T-cell (primary cell): ENCODE results near the gene OR14J1. TPM values are rescaled to one million over a fixed set of nuclear protein-coding genes. Genes with fewer than 3 reads are reported as not detected.
"Not testable (repeated sequence)": the region's sequence is repeated elsewhere in the genome, so short reads cannot be mapped to it uniquely, and the experiment has no call there.

Experiments
- ATAC-seq, 4 experiments: fragments of 200-7000 bp in 3 of 4; fragments of 150-1000 bp in 1 of 4; cut with Tn5 transposase; replicated peaks in 1 of 4; 1 replicate in 3 of 4; 2 replicates in 1 of 4; pipeline ENCODE4 v1.10.0; 2021; ENCODE audit warnings: moderate library complexity in 3 of 4, mild to moderate bottlenecking in 2 of 4, moderate number of reproducible peaks in 1 of 4
- CTCF ChIA-PET, 2 donors: fragments of 300-600 bp; sonication (Branson Sonifier 250); formaldehyde crosslinking; loops; one replicate each; lab custom pipeline; 2022; ENCODE audit warnings: antibody characterized with exemption in 2 of 2; lab: Charles Lee
- POLR2A ChIA-PET, 2 donors: fragments of 300-600 bp; sonication (Branson Sonifier 250); formaldehyde crosslinking; loops; one replicate each; lab custom pipeline; 2022; ENCODE audit warnings: antibody characterized with exemption in 2 of 2; lab: Charles Lee
- DNase-seq, 35 experiments: peaks; one replicate each; pipeline versions ENCODE4 v3.0.0 to v3.0.0-alpha.2; 2013 to 2023
- H3K27ac ChIP-seq: one replicate; pipeline ENCODE4 v1.5.1; 2013; ENCODE audit warnings: low read length
- H3K27me3 ChIP-seq, 2 experiments: replicated peaks in 1 of 2; 1 replicate in 1 of 2; 2 replicates in 1 of 2; pipeline versions ENCODE4 v1.6.1 to v1.7.0; 2013; ENCODE audit warnings: low read length in 1 of 2, mixed read lengths in 1 of 2; ENCODE audit not compliant: control insufficient read depth in 2 of 2, insufficient read depth in 2 of 2; ENCODE audit errors: extremely low read depth in 1 of 2
- H3K36me3 ChIP-seq, 2 donors: 1 replicate in 1 of 2; 2 replicates in 1 of 2; pipeline versions ENCODE4 v1.6.1 to v1.7.0; 2013; ENCODE audit warnings: low read length in 1 of 2; ENCODE audit not compliant: control insufficient read depth in 2 of 2, insufficient read depth in 1 of 2; ENCODE audit errors: extremely low read depth in 1 of 2
- H3K4me1 ChIP-seq, 2 experiments: 1 replicate in 1 of 2; 2 replicates in 1 of 2; pipeline versions ENCODE4 v1.6.1 to v1.7.0; 2013; ENCODE audit warnings: low read length in 2 of 2, mixed read lengths in 1 of 2; ENCODE audit not compliant: insufficient read depth in 2 of 2, control insufficient read depth in 1 of 2; ENCODE audit errors: extremely low read depth in 1 of 2
- H3K4me3 ChIP-seq, 2 donors: 1 replicate in 1 of 2; 2 replicates in 1 of 2; pipeline versions ENCODE4 v1.5.1 to v1.7.0; 2013; ENCODE audit warnings: mild to moderate bottlenecking in 2 of 2, low read length in 1 of 2, moderate library complexity in 1 of 2; ENCODE audit not compliant: control insufficient read depth in 1 of 2; ENCODE audit errors: extremely low read depth in 1 of 2
- H3K9me3 ChIP-seq: 2 replicates; pipeline ENCODE4 v1.7.0; 2013
- H3K27ac Mint-ChIP-seq, 2 donors: one replicate each; pipeline ENCODE4 v1.8.0; 2020 to 2021; ENCODE audit warnings: mild to moderate bottlenecking in 2 of 2, mixed read lengths in 2 of 2
- H3K27me3 Mint-ChIP-seq, 2 donors: one replicate each; pipeline ENCODE4 v1.8.0; 2021 to 2022; ENCODE audit warnings: mixed read lengths in 2 of 2
- H3K36me3 Mint-ChIP-seq: one replicate; pipeline ENCODE4 v1.8.0; 2021; ENCODE audit warnings: mixed read lengths
- H3K4me1 Mint-ChIP-seq, 3 donors: one replicate each; pipeline ENCODE4 v1.8.0; 2020 to 2022; ENCODE audit warnings: mixed read lengths in 3 of 3, mild to moderate bottlenecking in 1 of 3
- H3K4me3 Mint-ChIP-seq, 3 donors: one replicate each; pipeline ENCODE4 v1.8.0; 2020 to 2022; ENCODE audit warnings: mild to moderate bottlenecking in 3 of 3, mixed read lengths in 3 of 3, moderate library complexity in 3 of 3
- H3K9me3 Mint-ChIP-seq, 3 donors: one replicate each; pipeline ENCODE4 v1.8.0; 2020 to 2022; ENCODE audit warnings: mixed read lengths in 3 of 3
- WGBS: methylation state at CpG from one replicate; pipeline ENCODE4 v1.1.5; 2013; ENCODE audit warnings: missing lambda C conversion rate; ENCODE audit not compliant: insufficient coverage; 5-methylcytosine and 5-hydroxymethylcytosine counted together
- total RNA-seq, 35 experiments: library from RNA in 6 of 35; stranded (reverse) in 6 of 35; fragments of 120-200 nt in 1 of 35; gene quantifications; one replicate each; pipeline versions ENCODE4 v1.2.1 to v1.2.4 and lab custom pipeline; 2013 to 2026

Gene OR14J1
- total RNA-seq, 5 donors from 2014 or later (not counting 1 experiment from before 2014, with no cell fraction given): not detected

DNA sequence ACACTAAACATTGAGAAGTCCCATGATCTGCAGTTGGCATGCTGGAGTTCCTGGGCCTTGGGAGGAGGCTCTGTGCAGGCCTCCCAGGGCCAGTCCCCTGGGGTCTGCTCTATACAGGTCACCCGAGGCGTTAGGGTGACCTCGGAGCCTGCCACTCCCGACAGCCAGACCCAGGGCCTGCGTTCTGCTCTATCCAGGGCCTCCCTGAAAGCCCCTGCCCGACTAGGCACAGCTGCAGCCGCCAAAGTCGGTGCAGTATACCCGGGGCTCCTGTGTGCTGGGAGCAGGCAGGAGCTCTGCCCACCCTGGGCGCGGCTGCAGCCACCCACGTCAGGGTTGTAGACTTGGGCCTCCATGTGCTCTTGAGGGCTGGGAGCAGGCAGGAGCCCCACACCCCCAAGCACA, 6.3 kb upstream of the OR14J1 start:
- no peak for DNase-seq
- peaks cover 14 to 23% of the 10 kb centered on the region in 2 donors for H3K27me3 Mint-ChIP-seq
- no peak overlapping the region for H3K27ac Mint-ChIP-seq
- Histone ChIP-seq H3K27ac (no peak overlapping the region), H3K9me3 (no peaks in the 10 kb centered on the region), H3K27me3 (peaks cover 2 to 14% of the 10 kb centered on the region in 2 experiments), H3K4me1 (no peaks in the 10 kb centered on the region), H3K4me3 (no peak overlapping the region), H3K36me3 (no peaks in the 10 kb centered on the region)
- 78% methylated on average over 10 of the region's 12 CpGs for WGBS
- H3K4me3 Mint-ChIP-seq: no peak overlapping the region
- no peaks in the 10 kb centered on the region for H3K9me3 Mint-ChIP-seq
- no peaks in the 10 kb centered on the region for H3K4me1 Mint-ChIP-seq
- H3K36me3 Mint-ChIP-seq: no peaks in the 10 kb centered on the region
- ChIA-PET CTCF (no interaction called here), POLR2A (no interaction called here)
- ATAC-seq: no peak

DNA sequence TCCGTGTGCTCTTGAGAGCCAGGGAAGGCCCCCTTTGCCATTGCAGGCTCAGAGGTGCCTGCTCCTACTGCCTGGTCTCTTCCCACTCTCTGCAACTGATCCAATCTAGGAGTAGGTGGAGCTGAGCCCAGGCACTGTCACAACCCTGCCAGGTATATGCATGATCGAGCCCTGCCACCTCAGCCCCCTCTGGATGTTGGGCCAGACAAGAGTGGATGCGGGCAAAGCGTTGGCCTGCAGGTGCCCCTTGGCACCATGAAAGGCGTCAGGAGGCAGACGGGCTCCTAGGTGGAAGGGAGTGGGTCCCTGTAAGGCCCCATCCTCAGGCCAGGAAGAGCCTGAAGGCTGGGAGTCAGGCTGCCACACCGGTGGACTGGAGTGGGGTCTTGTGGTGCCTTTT, 5.9 kb upstream of the OR14J1 start:
- no peak for DNase-seq
- 89% methylated on average over 4 of the region's 7 CpGs for WGBS
- H3K9me3 Mint-ChIP-seq: no peaks in the 10 kb centered on the region

DNA sequence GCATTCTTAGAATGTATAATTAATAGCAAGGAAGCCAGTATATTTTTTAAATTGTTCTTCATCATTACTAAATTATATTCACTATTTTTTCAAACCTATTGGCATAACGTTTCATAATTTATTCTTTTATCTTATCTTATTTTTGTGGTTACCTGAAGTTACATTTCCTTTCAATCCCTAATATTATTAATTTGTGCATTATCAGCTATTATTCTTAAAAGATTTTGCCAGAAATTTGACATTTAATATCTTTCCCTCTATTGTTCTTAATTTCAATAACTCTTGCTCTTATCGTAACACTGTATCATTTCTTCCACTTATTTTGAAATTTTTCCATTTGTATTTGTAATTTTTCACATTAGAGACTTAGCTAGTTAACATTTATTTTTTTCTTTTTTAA, 18.4 kb downstream of the OR14J1 start:
- WGBS: no CpG with 5 or more reads among the region's 2 CpGs
- H3K36me3 Mint-ChIP-seq: no peaks in the 10 kb centered on the region
- no peak for ATAC-seq
- no peak overlapping the region for H3K4me3 Mint-ChIP-seq
- H3K4me1 ChIP-seq: no peaks in the 10 kb centered on the region
- H3K9me3 ChIP-seq: no peaks in the 10 kb centered on the region
- H3K9me3 Mint-ChIP-seq: no peaks in the 10 kb centered on the region
- H3K27me3 Mint-ChIP-seq: peaks cover 11 to 17% of the 10 kb centered on the region in 2 donors
- no peak overlapping the region for H3K27ac Mint-ChIP-seq
- H3K4me3 ChIP-seq: no peak overlapping the region
- no peaks in the 10 kb centered on the region for H3K36me3 ChIP-seq
- no peaks in the 10 kb centered on the region for H3K4me1 Mint-ChIP-seq
- ChIA-PET CTCF (no interaction called here), POLR2A (no interaction called here)
- H3K27ac ChIP-seq: no peak overlapping the region
- H3K27me3 ChIP-seq: no peaks in the 10 kb centered on the region
- no peak for DNase-seq

More for the DNA sequence above, 5.9 kb upstream of the OR14J1 start:
- Mint-ChIP-seq H3K27ac (no peak overlapping the region), H3K27me3 (peaks cover 13 to 22% of the 10 kb centered on the region in 2 donors), H3K4me1 (no peaks in the 10 kb centered on the region), H3K4me3 (no peak overlapping the region), H3K36me3 (no peaks in the 10 kb centered on the region)
- POLR2A ChIA-PET: no interaction called here
- no peak for ATAC-seq
- Histone ChIP-seq H3K36me3 (no peaks in the 10 kb centered on the region), H3K27ac (no peak overlapping the region), H3K9me3 (no peaks in the 10 kb centered on the region), H3K4me1 (no peaks in the 10 kb centered on the region), H3K27me3 (peaks cover 1 to 14% of the 10 kb centered on the region in 2 experiments), H3K4me3 (no peak overlapping the region)
- CTCF ChIA-PET: no interaction called here

DNA sequence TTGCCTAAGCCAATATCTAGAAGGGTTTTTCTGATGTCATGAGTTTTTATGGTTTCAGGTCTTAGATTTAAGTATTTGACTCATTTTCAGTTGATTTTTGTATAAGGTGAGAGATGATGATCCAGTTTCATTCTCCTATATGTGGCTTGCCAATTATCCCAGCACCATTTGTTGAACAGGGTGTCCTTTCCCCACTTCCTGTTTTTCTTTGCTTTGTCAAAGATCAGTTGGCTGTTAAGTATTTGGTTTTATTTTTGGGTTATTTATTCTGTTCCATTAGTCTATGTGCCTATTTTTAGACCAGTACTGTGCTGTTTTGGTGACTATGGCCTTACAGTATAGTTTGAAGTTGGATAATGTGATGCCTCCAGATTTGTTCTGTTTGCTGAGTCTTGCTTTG, 21.8 kb downstream of the OR14J1 start:
- H3K4me1 Mint-ChIP-seq, H3K27ac Mint-ChIP-seq, H3K4me3 Mint-ChIP-seq, DNase-seq, H3K27me3 ChIP-seq, H3K4me1 ChIP-seq, H3K9me3 Mint-ChIP-seq, H3K36me3 ChIP-seq, H3K4me3 ChIP-seq, H3K27ac ChIP-seq, ATAC-seq, POLR2A ChIA-PET, CTCF ChIA-PET, H3K36me3 Mint-ChIP-seq, H3K9me3 ChIP-seq: not testable (repeated sequence)
- H3K27me3 Mint-ChIP-seq: peaks cover 14 to 25% of the 10 kb centered on the region in 2 donors

DNA sequence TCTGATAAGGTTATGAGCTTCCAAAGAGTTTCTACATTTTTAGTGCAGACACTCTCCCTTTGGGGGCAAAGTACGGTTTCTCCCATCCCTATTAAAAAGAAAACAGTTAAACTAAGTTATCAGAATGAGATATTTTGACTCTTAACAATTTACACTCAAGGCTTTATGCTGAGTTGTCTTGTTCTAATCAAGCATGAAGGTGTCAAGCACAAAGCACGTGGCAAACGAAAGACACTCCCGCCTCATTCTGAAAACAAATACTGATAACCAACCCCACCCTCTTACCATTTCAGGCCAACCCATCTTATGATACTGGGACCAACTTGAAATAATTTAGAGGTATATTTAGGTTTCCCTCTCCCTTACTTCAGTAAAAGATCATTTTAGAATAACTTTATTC, 24.3 kb downstream of the OR14J1 start:
- DNase-seq (no peak), ATAC-seq (no peak)
- Histone ChIP-seq H3K4me1 (no peaks in the 10 kb centered on the region), H3K27me3 (no peaks in the 10 kb centered on the region), H3K27ac (no peak overlapping the region), H3K9me3 (no peaks in the 10 kb centered on the region), H3K4me3 (no peak overlapping the region), H3K36me3 (no peaks in the 10 kb centered on the region)
- H3K4me1 Mint-ChIP-seq: no peaks in the 10 kb centered on the region
- H3K36me3 Mint-ChIP-seq: no peaks in the 10 kb centered on the region
- POLR2A ChIA-PET: no interaction called here
- no peak overlapping the region for H3K4me3 Mint-ChIP-seq
- H3K27me3 Mint-ChIP-seq: peaks cover 21 to 38% of the 10 kb centered on the region in 2 donors
- no CpG with 5 or more reads among the region's 4 CpGs for WGBS
- CTCF ChIA-PET: no interaction called here
- no peaks in the 10 kb centered on the region for H3K9me3 Mint-ChIP-seq
- H3K27ac Mint-ChIP-seq: no peak overlapping the region

- Mint-ChIP-seq H3K27ac (no peak overlapping the region), H3K4me1 (no peaks in the 10 kb centered on the region), H3K4me3 (no peak overlapping the region), H3K36me3 (no peaks in the 10 kb centered on the region), H3K9me3 (peaks cover 2 to 4% (median 4%) of the 10 kb centered on the region in 3 donors), H3K27me3 (peaks cover 42 to 44% of the 10 kb centered on the region in 2 donors)
- ChIA-PET POLR2A (no interaction called here), CTCF (no interaction called here)
- DNase-seq (no peak), ATAC-seq (no peak)
- no peaks in the 10 kb centered on the region for H3K9me3 ChIP-seq
- H3K4me3 ChIP-seq: no peak overlapping the region
- no peaks in the 10 kb centered on the region for H3K36me3 ChIP-seq
- H3K27me3 ChIP-seq: peaks cover 0 to 12% of the 10 kb centered on the region in 2 experiments
- no peak overlapping the region for H3K27ac ChIP-seq
- H3K4me1 ChIP-seq: no peaks in the 10 kb centered on the region
Measured at GRCh38 chr6:29332676-29333075, 31.2 kb downstream of the OR14J1 start.

DNA sequence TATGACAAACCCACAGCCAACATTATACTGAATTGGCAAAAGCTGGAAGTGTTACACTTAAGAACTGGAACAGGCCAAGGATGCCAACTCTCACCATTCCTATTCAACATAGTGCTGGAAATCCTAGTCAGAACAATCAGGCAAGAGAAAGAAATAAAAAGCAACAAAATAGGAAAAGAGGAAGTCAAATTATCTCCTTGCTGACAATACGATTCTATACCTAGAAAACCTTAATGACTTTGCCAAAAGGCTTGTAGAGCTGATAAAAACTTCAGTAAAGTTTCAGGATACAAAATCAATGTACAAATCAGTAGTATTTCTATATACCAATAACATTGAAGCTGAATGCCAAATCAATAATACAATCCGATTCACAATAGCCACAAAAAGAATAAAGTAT, 34.8 kb downstream of the OR14J1 start:
- H3K4me3 ChIP-seq: no peak overlapping the region
- WGBS: no CpG with 5 or more reads among the region's 2 CpGs
- no peak overlapping the region for H3K27ac Mint-ChIP-seq
- H3K9me3 ChIP-seq: no peaks in the 10 kb centered on the region
- H3K27me3 ChIP-seq: peaks cover 0 to 12% of the 10 kb centered on the region in 2 experiments
- H3K9me3 Mint-ChIP-seq: peaks cover 2 to 4% (median 4%) of the 10 kb centered on the region in 3 donors
- ATAC-seq (no peak), DNase-seq (no peak)
- no peak overlapping the region for H3K4me3 Mint-ChIP-seq
- H3K27ac ChIP-seq: no peak overlapping the region
- H3K36me3 Mint-ChIP-seq: no peaks in the 10 kb centered on the region
- no peaks in the 10 kb centered on the region for H3K36me3 ChIP-seq
- ChIA-PET POLR2A (no interaction called here), CTCF (no interaction called here)
- H3K27me3 Mint-ChIP-seq: peaks cover 44 to 46% of the 10 kb centered on the region in 2 donors
- no peaks in the 10 kb centered on the region for H3K4me1 ChIP-seq
- H3K4me1 Mint-ChIP-seq: no peaks in the 10 kb centered on the region
